ENCODE data around the gene S1PR5. TPM values are rescaled to one million over a fixed set of nuclear protein-coding genes. Genes with fewer than 3 reads are reported as not detected.

The S1PR5 gene
- total and polyA plus RNA-seq, 2 of the 8 experiments (the other 6 are each of a cell fraction or from before 2014, with no cell fraction given), result 2.4 to 8.6 TPM

DNA sequence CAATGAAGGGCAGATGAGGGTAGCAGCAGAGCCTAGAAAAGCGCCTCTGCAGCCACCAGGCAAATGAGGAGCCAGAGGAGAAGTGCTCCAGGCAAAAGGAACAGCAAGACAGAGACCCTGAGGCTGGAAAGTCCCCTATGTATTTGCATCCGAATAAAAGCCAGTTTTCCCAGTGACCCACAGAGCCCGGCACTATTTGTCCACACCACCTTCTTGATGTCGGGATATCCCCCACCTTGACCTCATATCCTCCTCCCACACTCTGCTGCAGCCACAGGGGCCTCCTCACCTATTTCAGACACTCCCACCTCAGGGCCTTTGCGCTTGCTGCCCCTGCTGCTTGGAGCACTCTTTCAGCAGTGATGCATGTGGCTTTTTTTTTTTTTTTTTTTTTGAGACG, 33.1 kb upstream of the S1PR5 start (continued):
- TF ChIP-seq, protein P1, sequence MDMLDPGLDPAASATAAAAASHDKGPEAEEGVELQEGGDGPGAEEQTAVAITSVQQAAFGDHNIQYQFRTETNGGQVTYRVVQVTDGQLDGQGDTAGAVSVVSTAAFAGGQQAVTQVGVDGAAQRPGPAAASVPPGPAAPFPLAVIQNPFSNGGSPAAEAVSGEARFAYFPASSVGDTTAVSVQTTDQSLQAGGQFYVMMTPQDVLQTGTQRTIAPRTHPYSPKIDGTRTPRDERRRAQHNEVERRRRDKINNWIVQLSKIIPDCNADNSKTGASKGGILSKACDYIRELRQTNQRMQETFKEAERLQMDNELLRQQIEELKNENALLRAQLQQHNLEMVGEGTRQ (IDR thresholded peaks at IDR 0.05; ENCODE audit: low read length), result no peak
- TF ChIP-seq EP300 (IDR thresholded peaks at IDR 0.05; ENCODE audit: borderline replicate concordance in 1 of 2, low read depth in 2 of 2, low read length in 2 of 2) (no peak), SAP30 (IDR thresholded peaks at IDR 0.05; ENCODE audit: insufficient read depth, insufficient replicate concordance, low read length) (no peak), GTF2F1 (IDR thresholded peaks at IDR 0.05; ENCODE audit: borderline replicate concordance, low read depth, low read length) (no peak)

Data from H1 (cell line).